DMS79 (cell line): ENCODE data around the gene PEX10.

Experiments used
- DNase-seq: peaks from one replicate; lab custom pipeline; 2025; lab: John Stamatoyannopoulos, UW

The PEX10 gene

DNA sequence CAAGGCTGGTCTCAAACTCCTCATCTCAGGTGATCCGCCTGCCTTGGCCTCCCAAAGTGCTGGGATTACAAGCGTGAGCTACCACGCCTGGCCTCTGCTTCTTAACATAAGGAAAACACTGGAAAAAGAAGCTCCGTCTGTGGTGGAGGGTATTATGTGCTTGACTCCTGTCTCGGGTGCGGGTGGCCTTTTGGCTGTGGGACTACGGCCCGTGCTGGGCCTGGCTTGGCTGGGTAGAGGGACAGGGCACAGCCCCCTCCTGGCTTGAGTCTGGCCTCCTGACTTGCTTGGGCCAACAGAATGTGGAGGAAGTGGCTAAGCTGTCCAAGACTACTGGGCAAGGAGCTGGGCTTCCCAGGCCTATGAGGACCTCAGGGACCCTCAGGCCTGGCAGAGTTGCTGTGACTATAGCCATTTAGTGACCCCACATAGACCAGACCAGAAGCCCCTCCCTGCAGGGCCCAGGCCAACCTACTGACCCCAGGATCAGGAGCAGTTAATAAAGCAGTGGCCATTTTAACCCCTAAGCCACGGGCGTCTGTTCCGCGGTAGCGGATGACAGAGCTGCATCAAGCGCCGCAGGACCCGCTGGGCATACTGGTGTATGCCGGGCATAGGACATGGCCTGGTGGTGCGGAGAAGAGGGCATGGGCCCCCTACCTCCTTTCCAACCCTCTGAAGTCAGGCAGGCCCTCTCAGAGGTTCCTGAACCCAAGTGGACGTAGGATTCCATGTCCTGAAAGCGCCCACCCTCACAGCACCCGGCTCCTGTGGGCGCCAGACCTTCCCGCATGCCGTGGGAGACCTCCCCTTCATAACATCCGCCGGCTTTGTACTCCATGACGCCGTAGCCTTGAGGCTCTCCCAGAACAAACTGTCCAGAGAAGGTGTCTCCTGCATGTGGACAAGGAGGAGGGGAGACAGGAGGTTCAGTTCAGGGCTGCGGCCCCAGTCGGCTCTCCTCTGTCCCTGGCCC is 25.4 kb downstream of the PEX10 start:
- no peak for DNase-seq

GRCh38 chr1:2385606-2386280 is 26.6 kb downstream of the PEX10 start:
- DNase-seq, result no peak

DNA sequence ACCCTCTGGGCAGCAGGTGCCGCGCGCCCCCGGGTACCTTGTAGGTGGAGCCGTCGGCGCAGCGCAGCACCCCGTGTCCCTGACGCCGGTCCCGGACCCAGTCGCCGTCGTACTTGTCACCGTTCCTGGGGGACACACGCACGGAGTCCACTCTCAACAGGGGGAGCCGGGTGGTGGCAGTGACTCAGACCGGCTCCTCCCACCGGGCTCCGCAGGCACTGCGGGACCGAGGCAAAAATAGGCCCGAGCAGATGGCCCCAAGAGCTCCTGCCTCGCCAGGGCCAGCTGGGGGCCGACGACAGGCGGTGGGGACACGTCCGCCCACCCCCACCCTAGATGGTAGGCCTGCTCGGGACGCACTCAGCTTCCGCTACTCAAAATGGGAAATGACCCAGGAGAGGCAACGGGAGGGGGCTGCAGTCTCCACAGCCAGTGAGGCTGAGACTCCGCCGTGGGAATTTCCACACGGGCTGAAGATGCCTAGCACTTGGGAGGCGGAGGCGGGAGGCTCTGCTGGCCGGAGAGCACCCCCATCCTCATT is 27.4 kb downstream of the PEX10 start:
- DNase-seq, result no peak

- no peak for DNase-seq
Measured at GRCh38 chr1:2384130-2384860, 28.1 kb downstream of the PEX10 start.

GRCh38 chr1:2383576-2383975 is 28.8 kb downstream of the PEX10 start:
- DNase-seq, result no peak

GRCh38 chr1:2382621-2383361 is 29.6 kb downstream of the PEX10 start:
- DNase-seq, result no peak

GRCh38 chr1:2381741-2382620 is 30.4 kb downstream of the PEX10 start:
- DNase-seq, result peak; percentile 36

GRCh38 chr1:2380816-2381591 is 31.4 kb downstream of the PEX10 start:
- no peak for DNase-seq

DNA sequence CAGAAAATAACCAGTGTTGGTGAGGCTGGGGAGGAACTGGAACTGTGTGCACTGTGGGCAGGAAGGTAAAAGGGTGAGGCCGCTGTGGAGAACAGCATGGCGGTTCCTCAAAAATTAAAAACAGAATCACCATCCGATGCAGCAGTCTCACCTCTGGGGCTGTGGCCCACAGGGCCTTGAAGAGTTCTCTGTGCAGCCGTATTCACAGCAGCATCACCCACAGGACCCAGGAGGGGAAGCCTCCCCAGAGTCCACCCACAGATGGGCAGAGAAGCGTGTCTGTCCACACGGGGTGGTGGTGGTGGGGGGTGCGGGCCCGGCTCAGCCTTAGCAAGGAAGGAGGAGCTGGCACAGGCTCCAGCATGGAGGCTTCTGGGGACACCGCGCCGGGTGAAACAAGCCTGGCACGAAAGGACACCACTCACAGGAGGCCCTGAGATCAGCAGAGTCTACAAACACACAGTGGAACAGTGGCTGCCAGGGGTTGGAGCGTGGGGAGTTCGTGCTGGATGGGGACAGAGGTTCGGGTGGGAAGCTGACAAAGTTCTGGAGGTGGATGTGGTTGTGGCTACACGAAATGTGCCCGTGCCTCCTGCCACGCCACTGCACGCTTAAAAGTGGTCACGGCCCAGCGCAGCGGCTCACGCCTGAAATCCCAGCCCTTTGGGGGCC is 32.5 kb downstream of the PEX10 start:
- DNase-seq, result no peak

GRCh38 chr1:2378956-2379732 is 33.2 kb downstream of the PEX10 start:
- DNase-seq, result no peak

DNA sequence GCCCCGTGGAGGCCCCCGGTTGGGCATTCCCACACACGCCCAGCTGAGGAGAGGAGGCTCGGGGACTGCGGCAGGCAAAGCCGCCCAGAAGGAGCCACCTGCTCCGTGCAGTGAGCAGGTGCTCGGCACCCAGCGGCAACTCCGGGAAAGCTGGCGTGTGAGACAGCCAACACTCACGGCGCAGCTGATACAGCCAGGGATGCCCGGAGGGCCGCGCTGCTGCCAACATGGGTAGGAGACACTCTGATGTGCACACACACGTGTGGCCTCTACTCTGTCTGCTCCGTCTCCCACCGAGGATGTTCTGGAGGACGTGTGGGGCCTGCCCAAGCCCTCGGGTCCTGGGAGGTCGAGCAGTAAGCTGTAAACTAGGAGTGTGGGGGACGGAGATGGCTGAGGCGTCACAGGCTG is 33.9 kb downstream of the PEX10 start:
- no peak for DNase-seq

DNA sequence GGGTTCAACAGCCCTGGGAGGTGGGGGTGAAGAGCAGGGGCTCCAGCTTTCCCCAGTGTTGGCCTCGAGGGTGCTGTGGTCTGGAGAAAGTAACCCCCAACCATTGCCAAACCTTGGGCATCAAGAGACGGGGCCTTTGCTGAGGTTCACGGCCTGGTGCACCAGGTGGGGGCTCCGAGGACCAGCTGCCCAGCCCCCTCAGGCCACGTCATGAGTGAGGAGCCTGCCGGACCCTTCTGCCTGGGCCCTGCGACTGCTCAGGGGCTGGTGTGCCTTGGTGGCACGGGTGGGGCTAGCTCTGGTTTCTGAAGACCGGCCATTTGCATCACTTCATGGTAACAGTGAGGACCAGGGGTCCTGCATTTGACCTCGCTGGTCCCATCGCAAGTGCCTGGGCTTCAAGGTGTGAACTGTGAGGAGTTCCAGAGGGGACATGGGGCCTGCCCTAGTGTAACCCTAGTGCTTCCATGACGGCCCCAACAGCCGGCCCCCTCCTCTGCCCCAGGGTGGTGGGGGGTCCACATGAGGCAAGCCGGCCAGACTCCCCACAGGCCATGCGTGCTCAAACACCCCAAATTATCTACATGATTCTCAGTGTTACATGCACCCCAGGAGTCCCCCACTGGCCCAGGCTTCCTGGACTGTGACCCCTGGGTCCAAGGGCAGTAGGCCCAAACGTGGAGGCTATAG is 34.5 kb downstream of the PEX10 start:
- DNase-seq, result no peak

GRCh38 chr1:2376931-2377672 is 35.3 kb downstream of the PEX10 start:
- peak; percentile 13 for DNase-seq

DNA sequence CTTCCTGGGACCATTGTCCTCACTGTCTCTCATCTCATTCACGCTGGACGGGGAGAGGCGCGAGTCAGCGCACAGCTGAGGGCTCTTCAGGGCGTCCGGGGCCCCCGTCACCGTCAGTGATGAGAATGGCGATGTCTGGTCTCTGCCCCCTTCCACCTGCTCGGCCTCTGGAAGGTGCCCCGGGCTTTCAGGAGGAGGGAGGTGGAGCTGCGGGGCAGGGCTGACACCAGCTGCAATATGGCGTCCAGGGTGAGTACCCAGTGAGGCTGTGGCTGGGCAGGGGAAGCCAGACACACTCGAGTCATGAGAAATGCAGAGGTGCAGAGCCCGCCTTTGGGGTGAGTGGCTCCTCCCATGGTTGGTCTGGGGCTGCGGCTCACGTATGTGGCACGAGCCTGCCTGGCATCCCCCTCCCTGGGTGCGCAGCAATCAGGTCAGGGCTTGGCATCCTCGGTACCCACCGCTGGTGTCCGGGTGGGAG is 36.1 kb downstream of the PEX10 start:
- no peak for DNase-seq

- no peak for DNase-seq
Measured at GRCh38 chr1:2375923-2376260, 36.5 kb downstream of the PEX10 start.

DNA sequence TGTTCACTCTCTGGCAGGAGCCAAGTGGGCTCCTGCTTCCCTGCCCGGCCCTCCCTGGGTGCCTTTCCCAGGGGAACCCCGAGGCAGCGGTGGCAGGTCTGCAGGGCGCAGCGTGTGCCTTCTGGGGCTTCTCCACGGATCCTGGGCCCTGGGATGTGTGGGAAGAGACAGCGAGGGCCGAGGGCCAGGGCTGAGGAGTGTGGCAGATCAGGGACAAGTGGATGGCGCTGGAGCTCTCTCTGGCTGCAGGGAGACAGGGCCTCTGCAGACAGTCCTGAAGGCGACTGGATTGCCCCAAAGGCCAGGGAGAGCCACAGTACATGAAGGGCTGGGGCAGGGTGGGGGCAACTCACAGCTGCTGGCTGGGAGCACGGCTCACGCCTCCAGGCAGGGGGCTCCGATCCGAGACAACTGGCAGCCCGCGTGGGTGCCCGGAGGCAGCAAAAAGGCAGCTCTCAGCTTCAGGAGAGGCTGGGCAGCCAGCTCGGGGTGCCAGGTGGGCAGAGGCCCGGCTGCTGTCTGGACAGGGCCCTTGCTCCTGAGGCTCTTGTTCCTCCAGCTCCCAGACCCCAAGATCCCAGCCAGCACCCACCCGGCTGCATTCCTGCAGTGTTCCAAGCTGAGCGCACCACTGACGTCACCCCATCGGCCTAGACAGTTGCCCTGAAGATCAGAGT is 37.0 kb downstream of the PEX10 start:
- no peak for DNase-seq
